GM19099 (cell line): ENCODE measurements around the gene SHISAL1.

Experiments
- POLR2A ChIP-seq: IDR thresholded peaks from 3 replicates; pipeline ENCODE4 v1.6.1; 2011; ENCODE audit warnings: low read depth; ENCODE audit not compliant: insufficient read length; ENCODE audit errors: extremely low read depth

The SHISAL1 gene

GRCh38 chr22:44281768-44282637, 30.7 kb downstream of the SHISAL1 start:
- no peak for TF ChIP-seq POLR2A

- no peak for TF ChIP-seq POLR2A
These were observed 32.0 kb downstream of the SHISAL1 start for GRCh38 chr22:44280665-44281188.

GRCh38 chr22:44279069-44279360, 33.7 kb downstream of the SHISAL1 start:
- TF ChIP-seq POLR2A: no peak

- TF ChIP-seq POLR2A: no peak
These were observed 34.3 kb downstream of the SHISAL1 start for GRCh38 chr22:44278243-44279068.

- TF ChIP-seq POLR2A: no peak
These were observed 35.2 kb downstream of the SHISAL1 start for GRCh38 chr22:44277386-44278135.

GRCh38 chr22:44276706-44277356, 35.9 kb downstream of the SHISAL1 start:
- TF ChIP-seq POLR2A: no peak

GRCh38 chr22:44276041-44276440, 36.7 kb downstream of the SHISAL1 start:
- no peak for TF ChIP-seq POLR2A

- TF ChIP-seq POLR2A: no peak
These were observed 37.1 kb downstream of the SHISAL1 start for GRCh38 chr22:44275631-44275995.

- no peak for TF ChIP-seq POLR2A
These were observed 37.7 kb downstream of the SHISAL1 start for GRCh38 chr22:44274918-44275630.

GRCh38 chr22:44273175-44273574, 39.6 kb downstream of the SHISAL1 start:
- TF ChIP-seq POLR2A: no peak

GRCh38 chr22:44272401-44272771, 40.4 kb downstream of the SHISAL1 start:
- no peak for TF ChIP-seq POLR2A

- no peak for TF ChIP-seq POLR2A
These were observed 40.9 kb downstream of the SHISAL1 start for GRCh38 chr22:44271732-44272400.

GRCh38 chr22:44271010-44271500, 41.7 kb downstream of the SHISAL1 start:
- TF ChIP-seq POLR2A: no peak

GRCh38 chr22:44270556-44270880, 42.2 kb downstream of the SHISAL1 start:
- TF ChIP-seq POLR2A: no peak
